GM10847 (cell line): ENCODE data around the gene DNAJB8.

ENCODE experiments used
- POLR2A ChIP-seq: IDR thresholded peaks from 2 replicates; pipeline ENCODE4 v1.6.1; 2011; ENCODE audit not compliant: insufficient read length; ENCODE audit errors: extremely low read depth

Gene DNAJB8

GRCh38 chr3:128497305-128498126 lies 30.8 kb upstream of the DNAJB8 start:
- TF ChIP-seq POLR2A, result no peak

DNA sequence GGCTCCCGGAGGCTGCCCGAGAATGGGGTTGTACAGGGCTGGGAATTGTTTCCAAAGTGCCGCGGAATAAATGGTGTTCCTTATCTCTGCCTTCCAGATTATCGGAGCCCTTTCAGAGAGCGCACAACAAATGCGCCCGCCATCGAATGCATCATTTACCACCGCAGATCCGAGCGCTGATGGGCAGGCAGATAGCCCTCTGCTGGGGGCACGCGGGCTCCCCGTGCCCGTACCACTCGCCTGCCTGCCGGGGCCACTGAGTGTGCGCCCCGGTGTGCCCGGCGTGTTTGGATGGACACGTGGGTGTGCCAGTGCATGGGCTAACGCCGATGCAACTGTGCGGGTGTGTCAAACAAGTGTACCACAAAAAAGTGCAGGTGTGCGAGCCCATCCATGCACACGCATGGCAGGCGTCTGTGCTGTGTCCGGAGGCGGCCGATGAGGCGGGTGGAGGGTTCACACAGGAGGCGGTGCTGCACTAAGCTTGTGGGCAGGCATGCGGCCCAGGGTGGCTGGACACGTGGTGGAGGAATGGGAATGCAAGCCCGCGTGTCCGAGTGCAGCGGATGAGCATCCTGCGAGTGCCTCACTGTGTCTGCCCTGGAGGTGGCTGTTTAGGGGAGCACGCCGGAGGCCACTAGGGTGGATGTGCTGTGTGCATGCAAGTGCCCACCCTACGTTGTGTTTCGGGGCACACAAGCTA lies 30.1 kb upstream of the DNAJB8 start:
- TF ChIP-seq POLR2A, result no peak

DNA sequence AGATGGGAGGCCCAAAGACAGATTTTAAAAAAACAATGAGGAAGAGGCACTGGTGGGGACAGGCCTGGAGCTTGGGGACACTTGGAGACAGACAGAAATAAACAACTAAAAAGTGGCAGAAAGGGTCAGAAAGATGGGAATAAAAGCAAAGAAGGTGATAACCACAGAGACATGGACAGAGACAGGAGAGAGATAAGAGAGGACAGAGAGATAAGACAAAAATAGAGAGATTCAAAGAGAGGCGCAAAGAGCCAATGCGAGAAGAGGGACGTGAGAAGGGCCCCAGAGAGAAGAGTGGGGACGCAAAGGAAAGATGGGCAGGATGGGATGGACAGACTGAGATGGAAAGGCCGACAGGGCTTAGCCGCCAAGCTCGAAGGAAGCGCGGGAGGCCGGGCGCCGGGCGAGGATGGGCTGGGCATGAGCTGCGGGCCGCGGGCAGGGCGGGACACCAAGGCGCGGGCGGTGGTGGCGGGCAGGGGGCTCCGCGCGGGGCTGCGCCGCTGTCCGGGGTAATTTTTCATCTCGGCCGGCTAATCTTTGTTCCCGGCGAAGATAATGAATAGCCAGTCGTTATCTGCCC lies 29.4 kb upstream of the DNAJB8 start:
- TF ChIP-seq POLR2A, result no peak

DNA sequence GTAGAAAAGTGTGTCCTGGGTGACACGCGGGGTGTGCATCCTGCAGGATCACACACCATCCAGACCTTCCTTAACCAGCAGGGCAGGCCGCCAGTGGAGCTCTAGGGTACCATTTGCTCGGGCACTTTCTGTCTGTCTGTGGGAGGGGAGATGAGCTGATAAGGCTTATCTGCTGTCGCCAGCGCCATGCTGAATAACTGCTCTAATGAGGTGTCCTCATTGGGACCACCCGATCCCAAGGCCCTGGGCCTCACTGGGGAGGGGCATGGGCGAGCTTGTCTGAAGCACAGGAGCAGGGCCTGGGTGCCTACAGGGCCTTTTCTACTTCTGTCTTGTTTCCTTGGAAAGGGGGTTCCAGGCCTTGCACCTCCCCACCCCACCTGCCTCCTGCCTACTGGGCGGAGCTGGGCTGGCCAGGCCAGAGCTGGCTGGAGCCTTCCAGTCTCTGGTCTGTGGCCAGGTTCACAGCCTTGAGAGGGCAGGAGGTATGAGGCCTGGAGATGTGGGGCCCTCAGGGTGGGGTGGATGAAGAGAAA lies 28.8 kb upstream of the DNAJB8 start:
- no peak for TF ChIP-seq POLR2A

GRCh38 chr3:128494367-128494650 lies 27.6 kb upstream of the DNAJB8 start:
- TF ChIP-seq POLR2A, result no peak

GRCh38 chr3:128493570-128494366 lies 27.1 kb upstream of the DNAJB8 start:
- TF ChIP-seq POLR2A, result no peak

DNA sequence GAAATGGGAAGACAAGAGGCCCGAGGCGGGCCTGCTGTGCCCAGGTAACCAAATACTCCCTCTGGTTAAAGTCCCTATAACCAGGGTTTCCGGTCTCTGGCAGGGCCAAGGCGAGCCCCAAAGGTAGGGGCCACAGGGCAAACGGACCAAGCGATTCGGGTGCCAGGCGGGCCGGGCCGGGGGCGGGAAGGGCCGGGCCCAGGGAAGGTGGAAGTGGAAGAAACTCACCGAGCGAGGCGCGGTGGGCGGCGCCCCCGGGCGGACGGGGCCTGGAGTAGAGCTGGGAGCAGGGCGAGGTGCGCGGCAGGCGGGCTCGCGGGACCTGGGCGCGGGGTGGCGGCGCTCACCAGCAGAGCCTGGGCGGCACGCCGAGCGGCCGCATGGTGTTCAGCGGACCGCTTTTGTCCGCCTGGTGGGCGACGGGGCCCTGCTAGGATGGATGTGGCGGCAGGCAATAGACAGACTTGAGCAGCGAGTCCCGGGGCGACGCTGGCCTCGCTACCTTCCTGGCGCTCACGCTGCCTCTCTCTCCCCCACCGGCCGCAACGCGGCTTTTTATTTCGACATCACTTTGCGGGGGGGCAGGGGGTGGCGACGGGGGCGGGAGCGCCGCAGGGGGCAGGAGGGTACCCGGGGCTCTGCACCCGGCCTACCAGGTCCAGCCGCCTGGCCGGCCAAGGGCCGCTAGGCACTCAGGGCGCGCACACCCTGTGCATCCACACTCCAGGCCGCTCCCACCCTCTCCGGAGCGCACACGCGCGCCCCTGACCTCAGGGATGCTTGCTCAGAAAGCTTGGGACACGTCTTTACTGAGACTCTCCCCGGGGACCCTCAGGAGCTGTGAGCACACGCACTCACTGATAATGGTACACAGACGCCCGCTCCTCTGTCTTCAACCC lies 26.2 kb upstream of the DNAJB8 start, which contains the start of gene GATA2:
Gene GATA2 (minus strand): TSS at position 531 of the 899 bp plus-strand sequence. CDS start 6,170 bp downstream, outside the sequence.
- TF ChIP-seq POLR2A, result no peak

DNA sequence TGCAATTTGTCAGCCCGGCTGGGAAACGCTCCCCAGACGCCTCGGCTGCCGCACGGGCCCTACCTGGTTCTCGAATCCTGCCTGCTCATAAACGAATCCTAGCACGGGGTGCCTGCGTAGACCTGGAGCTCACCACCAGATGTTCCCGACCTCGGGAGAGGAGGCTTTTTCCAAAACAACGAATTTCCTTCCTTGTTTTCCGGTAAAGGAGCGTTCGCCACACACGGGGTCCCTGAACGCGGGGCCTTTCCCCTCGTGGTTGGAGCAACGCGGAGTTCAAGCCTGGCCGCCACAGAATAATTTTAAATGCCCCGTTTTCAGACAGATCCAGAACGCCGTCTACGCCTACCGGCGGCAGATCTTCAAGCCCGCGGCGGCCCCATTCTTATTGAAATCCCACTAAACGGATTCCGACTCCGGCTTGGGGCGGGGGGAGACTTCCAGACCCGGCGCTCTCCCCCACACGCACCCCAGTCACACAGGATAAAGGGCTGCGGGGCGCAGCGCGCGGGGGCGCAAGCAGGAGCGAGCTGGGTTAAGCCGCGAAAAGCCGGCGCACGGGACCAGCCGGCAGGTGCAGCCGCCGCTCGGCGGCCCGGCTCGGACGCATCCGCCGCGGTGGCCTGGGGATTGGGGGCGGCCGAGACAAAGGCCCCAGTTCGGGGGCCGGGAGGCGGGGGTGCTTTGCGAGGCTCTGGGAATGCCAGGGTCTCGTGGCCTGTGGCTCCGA lies 25.4 kb upstream of the DNAJB8 start:
- TF ChIP-seq POLR2A, result no peak

DNA sequence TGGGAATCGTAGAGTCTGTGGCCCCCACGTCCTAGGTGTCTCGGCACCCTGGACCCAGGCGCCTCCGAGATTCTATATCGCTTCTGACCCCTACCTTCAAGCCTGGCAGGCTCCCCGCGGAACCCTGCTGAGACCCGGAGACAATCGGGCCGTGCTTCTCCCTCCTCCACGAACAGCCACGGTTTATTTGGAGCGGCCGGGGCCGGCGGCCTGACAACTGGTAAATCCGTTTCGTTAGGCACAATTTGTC lies 24.9 kb upstream of the DNAJB8 start:
- TF ChIP-seq POLR2A, result no peak

- TF ChIP-seq POLR2A, result no peak
Observed at GRCh38 chr3:128490915-128491690, 24.4 kb upstream of the DNAJB8 start.

- no peak for TF ChIP-seq POLR2A
Observed at GRCh38 chr3:128490650-128490914, 23.9 kb upstream of the DNAJB8 start.

DNA sequence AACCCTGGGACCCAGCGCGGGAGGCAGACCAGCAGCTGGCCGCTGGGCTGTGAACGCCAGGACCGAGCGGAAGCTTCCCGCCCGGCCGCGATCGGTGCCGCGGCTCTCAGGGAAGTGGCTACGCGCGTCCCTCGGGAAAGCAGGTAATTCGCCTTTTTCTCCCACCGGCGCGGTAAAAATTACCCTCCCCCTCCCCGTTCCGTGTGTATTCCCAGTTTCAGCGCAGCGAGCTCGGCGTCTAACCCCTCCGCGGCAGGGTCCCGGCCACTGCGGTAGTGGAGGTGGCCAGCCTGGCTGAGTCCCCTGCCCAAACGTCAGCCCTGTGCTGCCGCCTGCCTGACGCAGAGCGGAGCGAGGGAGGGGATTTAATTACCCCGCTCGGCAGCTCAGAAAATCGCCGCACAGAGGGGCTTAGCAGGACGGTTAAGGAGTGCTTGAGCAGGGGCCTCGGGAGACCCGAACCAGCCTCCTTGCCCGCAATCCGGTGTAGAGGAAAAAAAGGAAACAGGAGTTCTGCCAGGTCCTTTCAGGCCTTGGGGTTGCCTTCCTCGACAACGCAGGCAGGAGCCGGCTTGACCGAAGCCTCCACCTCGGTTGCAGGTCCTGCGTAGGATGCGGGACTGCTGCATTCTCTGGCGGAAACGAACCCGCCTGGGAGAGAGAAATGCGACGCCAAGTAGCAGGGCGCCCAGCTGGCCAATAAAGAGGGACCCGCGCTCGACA lies 23.4 kb upstream of the DNAJB8 start:
- TF ChIP-seq POLR2A, result no peak

GRCh38 chr3:128489674-128489926 lies 22.9 kb upstream of the DNAJB8 start:
- no peak for TF ChIP-seq POLR2A
